Upper lobe of left lung (tissue), 4 donors: ENCODE data around the gene TENM4.

Experiments
- CTCF ChIP-seq, 6 experiments: fragments of 450-650 bp in 4 of 6; fragments of 200-600 bp in 2 of 6; sonication (generic) in 2 of 6; IDR thresholded peaks; one replicate each; pipeline ENCODE4 v1.5.1; 2016 to 2019; ENCODE audit warnings: antibody characterized with exemption in 6 of 6
- EP300 ChIP-seq, 4 donors: sonication (generic); formaldehyde crosslinking; IDR thresholded peaks; one replicate each; pipeline ENCODE4 v1.5.1; 2017; ENCODE audit warnings: antibody characterized with exemption in 4 of 4, control low read depth in 2 of 4
- POLR2A ChIP-seq, 4 donors: fragments of 450-650 bp; IDR thresholded peaks; one replicate each; pipeline ENCODE4 v1.5.1; 2016 to 2017; ENCODE audit warnings: antibody characterized with exemption in 4 of 4, mild to moderate bottlenecking in 2 of 4
- POLR2AphosphoS5 ChIP-seq, 2 donors: sonication (generic); formaldehyde crosslinking; IDR thresholded peaks; one replicate each; pipeline ENCODE4 v1.5.1; 2017; ENCODE audit warnings: antibody characterized with exemption in 2 of 2

DNA sequence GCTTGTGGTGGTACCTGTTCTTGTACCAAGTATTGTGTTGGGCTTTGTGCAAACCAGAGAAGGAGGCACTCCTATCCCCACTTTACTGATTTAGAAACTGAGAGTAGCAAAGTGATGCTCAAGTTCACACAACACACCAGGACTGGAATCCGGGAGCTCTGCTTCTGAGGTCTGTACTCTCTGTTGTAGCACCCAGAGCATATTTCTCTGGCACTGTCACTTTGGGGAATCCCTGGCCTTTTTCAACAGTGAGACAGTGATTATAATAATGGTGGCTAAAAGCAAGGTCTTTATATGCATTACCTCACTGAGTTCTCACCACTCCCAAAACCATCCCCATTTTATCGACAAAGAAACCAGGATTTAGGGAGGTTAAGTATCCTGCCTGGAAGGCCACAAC lies 362.4 kb downstream of the TENM4 start:
- no peak for TF ChIP-seq CTCF (IDR thresholded peaks at IDR 0.05)
- TF ChIP-seq POLR2AphosphoS5 (IDR thresholded peaks at IDR 0.05) = no peak
- no peak for TF ChIP-seq POLR2A (IDR thresholded peaks at IDR 0.05)
- TF ChIP-seq EP300 (IDR thresholded peaks at IDR 0.05) = no peak
